Stimulated activated CD4-positive, alpha-beta T cell treated with anti-CD3 and anti-CD28 coated beads, Interleukin-1b, Interleukin-23, amount 100 ng/mL, for 24 hours (primary cell): ENCODE data around the gene ABCC12.

Experiments
- DNase-seq, 4 experiments: peaks; one replicate each; pipeline ENCODE4 v3.0.0-alpha.2; 2020; ENCODE audit warnings: low read depth in 4 of 4, low spot score in 1 of 4

The ABCC12 gene

DNA sequence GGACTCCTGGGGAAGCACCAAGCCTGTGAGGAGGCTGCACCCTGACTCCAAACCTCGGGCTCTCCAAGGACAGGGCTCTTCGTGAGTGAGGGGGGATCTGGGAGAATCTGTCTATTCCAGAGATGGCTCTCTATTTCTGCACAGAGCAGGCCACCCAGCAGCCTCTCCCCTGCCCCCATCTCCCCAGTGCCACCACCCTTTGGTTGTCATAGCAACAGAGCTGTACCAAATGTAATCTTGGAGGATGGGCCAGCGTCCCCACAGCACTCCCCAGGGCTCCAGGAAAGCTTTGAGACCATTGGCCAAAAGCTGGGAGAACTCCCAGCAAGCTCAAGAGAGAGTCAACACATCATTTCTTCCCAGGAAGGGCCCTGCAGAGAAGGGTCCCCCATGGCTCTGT is 49.3 kb downstream of the ABCC12 start:
- DNase-seq, result no peak
